GM21723 (cell line): ENCODE results near the gene AKAP10.
"Not testable (repeated sequence)": the region's sequence is repeated elsewhere in the genome, so short reads cannot be mapped to it uniquely, and the experiment has no call there.

Experiments
- ATAC-seq: cut with Tn5 transposase; IDR thresholded peaks from one replicate; pipeline ENCODE4 v1.9.1; 2021; ENCODE audit warnings: mild to moderate bottlenecking, moderate library complexity; ENCODE audit not compliant: unreplicated experiment

Gene AKAP10

DNA sequence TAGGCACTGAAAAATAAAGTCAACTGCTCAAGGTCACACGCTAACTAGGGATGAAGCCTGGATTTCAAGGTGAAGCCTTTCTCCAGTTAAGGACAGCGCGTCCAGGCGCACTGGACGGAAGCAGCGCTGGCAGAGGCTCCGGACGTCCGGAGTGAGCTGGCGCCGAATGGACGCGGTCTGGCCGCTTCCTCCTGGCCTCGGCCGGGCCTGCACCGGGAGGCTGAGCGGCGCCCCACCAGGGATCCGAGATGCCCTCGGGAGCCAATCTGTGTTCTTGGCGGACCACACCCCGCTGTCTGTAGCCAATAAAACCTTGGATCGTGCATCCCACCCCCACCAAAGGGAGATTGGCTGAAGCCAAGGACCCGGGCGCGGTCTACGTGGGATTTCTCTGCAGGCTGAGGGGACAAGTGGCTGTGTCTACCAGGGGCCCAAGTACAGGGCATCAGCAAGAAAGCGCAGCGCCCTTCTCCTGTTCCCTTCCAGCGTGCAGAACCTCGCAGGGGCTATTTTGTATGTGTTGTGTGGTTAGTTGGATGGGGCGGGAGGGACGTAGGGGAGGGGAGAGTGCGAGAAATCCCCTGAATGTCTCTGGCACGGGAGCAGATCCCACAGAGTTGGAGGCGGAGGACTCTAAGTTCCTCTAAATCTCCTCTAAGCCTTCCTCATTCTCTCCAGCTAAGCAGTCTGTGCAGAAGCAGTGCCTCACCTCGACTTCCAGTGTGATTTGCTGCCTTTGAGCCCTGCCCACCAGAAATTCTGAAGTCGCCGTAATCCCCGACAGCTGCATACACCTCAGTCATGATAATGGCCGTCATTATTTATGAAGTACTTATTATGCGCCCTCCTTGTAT is 2.5 kb upstream of the AKAP10 start:
- no peak for ATAC-seq

DNA sequence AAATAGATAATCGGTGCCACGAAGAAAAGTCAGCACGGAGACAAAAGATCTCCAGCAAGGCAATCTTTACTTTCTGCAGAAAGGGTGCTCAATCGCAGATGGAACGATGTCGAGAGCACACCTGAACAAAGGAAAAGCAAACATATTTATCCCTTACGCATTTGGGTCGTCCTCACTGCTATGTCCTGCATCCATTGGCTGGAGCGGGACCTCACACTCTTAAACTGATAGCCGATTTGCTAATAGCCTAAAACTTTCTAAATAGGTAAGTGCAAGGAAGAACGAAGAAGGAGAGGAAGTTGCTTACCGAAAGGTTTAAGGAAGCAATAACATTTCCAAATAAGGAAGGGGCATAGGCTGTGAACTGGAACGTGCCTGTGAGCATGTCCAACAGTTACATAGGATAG is 1.2 kb upstream of the AKAP10 start:
- no peak for ATAC-seq

DNA sequence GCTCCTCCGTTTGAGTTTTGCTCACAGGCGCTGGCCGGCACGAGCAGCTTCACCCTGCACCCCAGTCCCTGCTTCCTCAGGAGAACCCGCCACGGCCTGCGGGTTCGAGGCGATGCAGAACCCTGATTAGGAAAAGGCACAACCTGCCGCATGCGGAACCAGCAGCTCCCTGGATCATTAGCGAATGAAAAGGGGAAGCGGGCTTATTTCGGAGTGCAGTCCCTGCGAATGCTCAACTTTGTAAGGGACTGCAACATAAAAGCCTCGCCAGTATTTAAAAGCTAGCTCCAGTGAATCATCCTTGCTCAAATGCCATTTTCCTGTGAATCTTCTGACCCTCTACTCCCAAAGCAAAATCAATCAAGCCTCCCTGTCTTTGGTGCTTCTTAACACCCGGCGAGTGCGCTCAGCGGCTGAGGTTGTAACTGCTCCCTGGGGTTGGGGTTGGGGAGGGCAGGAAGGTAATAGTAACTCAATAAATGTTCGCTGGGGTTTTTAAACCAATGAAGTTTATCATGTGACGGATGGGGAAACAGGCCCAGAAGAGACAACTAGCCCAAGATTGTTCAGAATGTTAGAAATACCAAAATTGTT is 678 bp upstream of the AKAP10 start:
- ATAC-seq, result peak; percentile 41

DNA sequence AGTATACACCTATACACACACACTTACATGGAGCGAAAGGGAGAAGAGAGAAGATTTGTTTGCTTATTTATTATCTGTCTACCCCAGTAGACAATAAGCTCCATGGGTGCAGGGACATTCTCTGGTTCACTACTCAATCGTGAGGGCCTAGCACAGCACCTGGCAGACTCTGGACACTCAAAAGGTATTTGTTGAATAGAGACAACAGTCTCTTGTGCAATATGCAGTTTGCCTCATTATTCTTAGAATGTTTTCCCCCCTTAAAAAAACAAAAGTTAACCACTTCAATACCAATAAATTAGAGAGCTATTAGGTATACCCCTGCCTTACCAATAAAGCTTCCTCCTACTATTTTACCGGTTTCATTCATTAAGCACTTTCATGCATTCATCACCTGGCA is 2.0 kb downstream of the AKAP10 start:
- no peak for ATAC-seq

DNA sequence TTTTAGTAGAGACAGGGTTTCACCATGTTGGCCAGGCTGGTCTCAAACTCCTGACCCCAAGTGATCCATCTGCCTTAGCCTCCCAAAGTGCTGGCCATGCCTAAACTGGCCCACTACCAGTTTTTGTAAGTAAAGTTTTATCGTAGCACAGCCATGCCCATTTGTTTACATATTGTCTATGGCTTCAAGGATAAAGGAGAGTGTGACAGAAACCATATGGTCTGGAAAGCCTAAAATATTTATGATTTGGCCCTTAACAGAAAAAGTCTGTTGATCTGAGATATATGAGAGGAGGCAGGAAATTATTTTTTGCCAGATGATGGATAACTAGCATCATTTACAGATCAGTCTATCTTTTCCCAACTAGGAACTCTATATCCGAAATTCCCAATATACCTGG is 4.5 kb downstream of the AKAP10 start:
- ATAC-seq, result no peak

GRCh38 chr17:19962954-19963353 is 14.7 kb downstream of the AKAP10 start:
- not testable (repeated sequence) for ATAC-seq

GRCh38 chr17:19958023-19958422 is 19.6 kb downstream of the AKAP10 start:
- no peak for ATAC-seq

DNA sequence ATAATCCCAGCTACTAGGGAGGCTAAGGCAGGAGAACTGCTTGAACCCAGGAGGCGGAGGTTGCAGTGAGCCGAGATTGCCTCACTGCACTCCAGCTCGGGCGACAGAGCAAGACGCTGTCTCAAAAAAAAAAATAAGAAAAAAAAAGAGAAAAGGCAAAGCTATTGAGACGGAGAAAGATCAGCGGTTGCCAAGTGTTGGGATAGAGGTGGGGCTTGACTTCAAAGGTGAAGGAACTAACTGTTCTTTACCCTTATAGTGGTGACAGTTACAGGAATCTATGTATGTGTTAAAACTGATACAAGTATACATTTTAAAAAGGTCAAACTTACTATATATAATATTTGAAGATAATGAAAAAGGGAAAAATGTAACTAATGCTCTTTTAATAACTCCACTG is 22.5 kb downstream of the AKAP10 start:
- no peak for ATAC-seq

GRCh38 chr17:19951411-19951810 is 26.2 kb downstream of the AKAP10 start:
- not testable (repeated sequence) for ATAC-seq

DNA sequence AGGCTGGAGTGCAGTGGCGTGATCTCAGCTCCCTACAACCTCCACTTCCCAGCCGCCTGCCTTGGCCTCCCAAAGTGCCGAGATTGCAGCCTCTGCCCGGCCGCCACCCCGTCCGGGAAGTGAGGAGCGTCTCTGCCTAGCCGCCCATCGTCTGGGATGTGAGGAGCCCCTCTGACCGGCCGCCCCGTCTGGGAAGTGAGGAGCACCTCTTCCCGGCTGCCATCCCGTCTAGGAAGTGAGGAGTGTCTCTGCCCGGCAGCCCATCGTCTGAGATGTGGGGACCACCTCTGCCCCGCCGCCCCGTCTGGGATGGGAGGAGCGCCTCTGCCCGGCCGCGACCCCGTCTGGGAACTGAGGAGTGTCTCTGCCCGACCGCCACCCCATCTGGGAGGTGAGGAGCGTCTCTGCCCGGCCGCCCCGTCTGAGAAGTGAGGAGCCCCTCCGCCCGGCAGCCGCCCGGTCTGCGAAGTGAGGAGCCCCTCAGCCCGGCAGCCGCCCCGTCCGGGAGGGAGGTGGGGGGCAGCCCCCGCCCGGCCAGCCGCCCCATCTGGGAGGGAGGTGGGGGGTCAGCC is 26.9 kb downstream of the AKAP10 start:
- ATAC-seq, result not testable (repeated sequence)

DNA sequence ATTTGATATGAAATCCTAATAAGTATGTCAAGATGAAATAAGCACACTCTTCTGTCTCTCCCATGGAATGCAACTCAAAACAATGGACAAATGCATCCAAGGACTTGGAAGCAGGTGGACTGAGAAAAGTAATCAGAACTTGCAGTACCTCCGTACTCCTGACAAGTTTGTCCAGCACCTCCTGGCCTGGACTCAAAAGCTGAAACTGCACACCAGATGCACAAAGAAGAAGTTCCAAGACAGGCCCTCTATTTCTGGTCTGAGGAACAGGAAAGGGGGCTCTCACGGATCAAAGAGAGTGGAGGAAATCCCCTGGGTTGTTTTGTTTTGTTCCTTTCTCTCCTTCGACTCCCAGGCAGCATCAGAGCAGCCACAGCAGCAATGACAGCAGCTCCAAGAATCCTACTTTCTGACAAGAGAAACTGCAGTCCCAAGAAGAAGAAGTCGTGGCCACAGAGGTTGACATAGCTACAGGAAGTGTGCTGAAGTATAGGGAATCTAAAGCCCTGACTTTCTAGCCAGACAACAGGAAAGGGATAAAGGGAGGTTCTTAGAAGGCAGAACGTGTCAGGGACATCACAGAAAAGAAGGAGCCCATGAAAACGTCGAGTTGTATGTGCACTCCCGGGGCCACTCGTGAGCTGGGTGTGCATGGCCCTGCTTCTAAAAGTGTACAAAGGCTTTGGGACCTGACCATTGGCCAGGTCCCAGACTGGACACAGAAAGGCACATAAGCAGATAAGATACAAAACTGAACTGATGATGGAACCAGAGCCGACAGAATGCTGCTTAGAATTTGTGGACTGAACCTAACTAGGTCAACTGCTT is 29.3 kb downstream of the AKAP10 start:
- ATAC-seq, result no peak

DNA sequence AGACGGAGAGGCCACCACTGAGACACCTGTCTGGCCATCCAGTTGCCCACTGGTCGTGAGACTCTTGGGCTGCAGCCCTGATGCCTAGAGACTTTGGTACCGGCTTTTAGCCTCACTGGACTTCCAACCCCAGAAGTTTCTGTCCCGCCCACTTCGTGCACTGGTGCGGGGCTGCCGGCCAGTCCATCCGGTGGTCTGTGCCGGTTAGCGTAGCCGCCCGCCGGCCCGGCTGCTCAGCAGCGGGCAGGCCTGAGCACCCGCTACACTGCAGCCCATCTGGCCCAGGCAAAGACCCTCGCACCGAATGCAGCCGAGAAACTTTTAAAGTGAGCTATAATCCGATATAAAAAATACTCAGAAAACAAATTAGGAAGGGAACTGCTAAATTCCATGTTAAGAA is 30.7 kb downstream of the AKAP10 start:
- ATAC-seq, result no peak

- no peak for ATAC-seq
Measured at GRCh38 chr17:19945009-19945626, 32.5 kb downstream of the AKAP10 start.

- no peak for ATAC-seq
Measured at GRCh38 chr17:19943599-19943998, 34.0 kb downstream of the AKAP10 start.

DNA sequence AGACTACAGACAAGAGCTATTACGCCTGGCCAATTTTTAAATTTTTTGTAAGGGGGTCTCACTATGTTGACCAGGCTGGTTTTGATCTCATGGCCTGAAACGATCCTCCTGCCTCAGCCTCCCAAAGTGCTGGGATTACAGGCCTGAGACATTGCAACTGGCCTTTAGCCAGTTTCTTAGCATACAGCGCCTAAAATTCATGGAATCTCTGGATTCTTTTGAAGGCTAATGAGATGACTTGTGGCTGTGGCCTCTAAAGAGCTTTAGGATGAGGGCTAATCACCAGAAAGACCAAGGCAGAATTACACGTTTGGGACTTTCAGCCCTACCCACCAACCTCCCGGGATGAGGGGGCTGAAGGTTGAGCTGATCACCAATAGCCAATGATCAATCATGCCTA is 34.6 kb downstream of the AKAP10 start:
- no peak for ATAC-seq

DNA sequence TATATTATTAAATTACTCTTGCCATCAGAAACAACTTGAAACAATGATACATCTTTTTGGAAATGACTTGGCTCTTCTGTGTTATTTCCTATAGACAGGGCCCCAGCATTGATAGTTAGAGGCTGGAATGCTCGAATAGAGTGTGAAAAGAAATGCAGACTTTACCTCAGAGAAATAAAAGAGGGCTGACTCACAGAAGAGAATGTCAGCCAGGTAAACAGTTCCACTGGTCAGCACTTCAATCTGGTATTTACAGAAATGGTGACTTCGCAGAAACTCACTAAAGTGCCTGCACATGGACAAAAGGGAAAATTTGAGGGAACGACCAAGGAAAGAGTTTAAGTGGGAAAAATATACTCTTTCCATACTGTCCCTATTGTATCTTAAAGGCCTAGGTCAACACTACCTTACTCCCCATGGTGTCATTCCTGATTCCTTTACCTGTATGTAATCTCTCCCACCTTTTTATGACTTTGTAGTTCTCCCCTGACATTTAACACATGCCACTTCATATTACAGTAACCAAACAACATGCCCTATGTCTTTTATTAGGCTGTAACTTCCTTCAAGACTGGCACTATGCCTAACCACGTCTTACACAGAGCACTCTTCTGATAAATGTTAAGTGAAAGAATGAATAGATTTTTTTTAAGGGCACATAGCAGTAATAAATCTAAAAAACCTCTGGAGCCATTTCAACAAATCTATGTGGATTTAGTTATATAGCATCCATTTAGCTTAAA is 36.7 kb downstream of the AKAP10 start:
- no peak for ATAC-seq

DNA sequence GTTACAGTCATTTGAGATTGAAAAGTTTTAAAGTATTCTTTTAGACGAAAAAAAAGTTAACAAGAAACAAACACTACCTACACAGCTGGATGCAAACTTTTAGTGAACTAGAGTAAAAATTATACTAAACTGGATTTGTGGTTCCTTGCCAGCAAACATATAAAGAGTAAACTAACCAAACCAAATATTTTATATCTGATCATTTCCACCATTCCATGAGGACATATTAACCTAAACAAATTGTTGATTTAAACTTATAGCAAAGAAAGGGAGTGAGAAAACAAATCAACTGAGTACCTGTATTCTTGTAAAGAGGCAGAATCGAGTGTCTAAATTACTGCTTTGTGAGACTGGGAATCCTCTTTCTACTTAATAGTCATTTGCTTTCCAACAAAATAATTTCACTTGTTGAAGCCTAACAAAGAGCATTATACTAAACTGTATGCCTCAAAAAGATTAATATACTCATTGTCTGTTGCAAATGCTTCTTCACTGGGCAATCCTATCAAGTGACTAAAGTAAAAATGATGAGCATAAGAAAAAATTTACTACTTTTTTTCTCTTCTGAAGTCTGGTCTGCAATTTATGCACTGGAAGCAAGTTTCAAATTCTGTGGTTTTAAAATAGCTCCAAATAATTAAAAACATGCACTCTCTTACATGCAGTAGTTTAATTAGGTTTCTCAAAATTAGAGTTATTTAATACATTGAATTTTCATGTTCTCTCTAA is 37.5 kb downstream of the AKAP10 start:
- ATAC-seq, result no peak

DNA sequence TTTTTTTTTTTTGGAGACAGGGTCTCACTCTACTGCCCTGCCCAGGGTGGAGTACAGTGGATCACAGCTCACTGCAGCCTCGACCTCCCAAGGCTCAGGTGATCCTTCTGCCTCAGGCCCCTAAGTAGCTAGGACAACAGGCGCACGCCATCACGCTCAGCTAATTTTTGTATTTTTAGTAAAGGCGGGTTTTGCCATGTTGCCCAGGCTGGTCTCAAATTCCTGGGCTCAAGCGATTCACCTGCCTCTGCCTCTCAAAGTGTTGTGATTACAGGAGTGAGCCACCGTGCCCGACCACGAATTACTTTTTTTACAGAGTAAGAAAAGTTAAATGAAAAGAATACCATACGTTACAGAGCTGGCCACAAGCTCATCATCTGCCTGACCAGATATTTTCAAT is 38.9 kb downstream of the AKAP10 start:
- no peak for ATAC-seq

GRCh38 chr17:19937522-19937921 is 40.1 kb downstream of the AKAP10 start:
- ATAC-seq, result no peak

DNA sequence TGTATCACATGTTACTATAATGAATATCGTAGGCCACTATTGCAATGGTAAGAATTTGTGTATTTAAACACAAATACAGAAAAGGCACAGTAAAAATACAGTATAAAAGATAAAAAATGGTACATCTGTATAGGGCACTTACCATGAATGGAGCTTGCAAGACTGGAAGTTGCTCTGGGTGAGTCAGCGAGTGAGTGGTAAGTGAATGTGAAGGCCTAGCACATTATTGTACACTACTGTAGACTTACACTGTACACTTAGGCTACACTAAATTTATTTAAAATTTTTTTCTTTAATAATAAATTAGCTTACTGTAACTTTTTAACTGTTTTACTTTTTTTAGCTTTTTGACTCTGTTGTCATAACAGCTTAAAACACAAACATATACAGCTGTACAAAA is 42.5 kb downstream of the AKAP10 start:
- no peak for ATAC-seq
